ENCODE results near the gene TBC1D10A.

The TBC1D10A gene

DNA sequence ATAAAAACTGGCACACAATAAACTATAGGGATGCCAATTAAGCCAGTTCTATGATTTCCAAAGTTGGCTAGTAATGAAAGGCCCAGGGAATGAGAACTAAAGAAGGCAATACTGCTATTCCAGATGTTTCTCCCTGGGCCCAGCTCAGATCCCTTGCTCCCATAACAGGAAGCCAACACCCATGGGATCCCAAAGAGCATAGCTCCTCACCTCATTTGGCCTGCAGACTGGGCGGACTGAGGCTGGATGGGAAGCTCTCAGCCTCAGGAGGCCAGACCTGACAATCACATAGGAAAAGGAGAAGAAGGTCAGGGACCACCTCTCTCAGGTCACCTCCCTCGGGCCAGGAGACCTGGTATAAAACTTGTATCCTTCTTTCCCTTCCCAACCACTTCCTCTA, 5.3 kb downstream of the TBC1D10A start:
- H3K9ac ChIP-seq (ENCODE audit: low read depth, low read length) = no peak overlapping the region
- H3K36me3 ChIP-seq (ENCODE audit: insufficient read depth, low read length) = 0 out of 2 replicates have a peak, but pooled peaks cover 3% of the 10 kb centered on the region
- H3K4me1 ChIP-seq (ENCODE audit: insufficient read depth, low read length) = peaks cover 9% of the 10 kb centered on the region; the same call in 1 of the 2 replicates
- no peaks in the 10 kb centered on the region for H3K9me3 ChIP-seq (ENCODE audit: control insufficient read depth, insufficient read depth, low read length)

GRCh38 chr22:30320021-30320556, 6.7 kb downstream of the TBC1D10A start:
- H3K4me1 ChIP-seq (ENCODE audit: insufficient read depth, low read length) = peaks cover 7% of the 10 kb centered on the region; the same call in 1 of the 2 replicates
- no peaks in the 10 kb centered on the region for H3K9me3 ChIP-seq (ENCODE audit: control insufficient read depth, insufficient read depth, low read length)
- H3K36me3 ChIP-seq (ENCODE audit: insufficient read depth, low read length) = 0 out of 2 replicates have a peak, but pooled peaks cover 3% of the 10 kb centered on the region
- no peak overlapping the region for H3K9ac ChIP-seq (ENCODE audit: low read depth, low read length)

- Histone ChIP-seq H3K9me3 (ENCODE audit: control insufficient read depth, insufficient read depth, low read length) (no peaks in the 10 kb centered on the region), H3K36me3 (ENCODE audit: insufficient read depth, low read length) (0 out of 2 replicates have a peak, but pooled peaks cover 3% of the 10 kb centered on the region), H3K9ac (ENCODE audit: low read depth, low read length) (no peak overlapping the region), H3K4me1 (ENCODE audit: insufficient read depth, low read length) (peaks cover 12% of the 10 kb centered on the region; the same call in 1 of the 2 replicates)
These were observed 7.8 kb downstream of the TBC1D10A start for GRCh38 chr22:30318799-30319419.

DNA sequence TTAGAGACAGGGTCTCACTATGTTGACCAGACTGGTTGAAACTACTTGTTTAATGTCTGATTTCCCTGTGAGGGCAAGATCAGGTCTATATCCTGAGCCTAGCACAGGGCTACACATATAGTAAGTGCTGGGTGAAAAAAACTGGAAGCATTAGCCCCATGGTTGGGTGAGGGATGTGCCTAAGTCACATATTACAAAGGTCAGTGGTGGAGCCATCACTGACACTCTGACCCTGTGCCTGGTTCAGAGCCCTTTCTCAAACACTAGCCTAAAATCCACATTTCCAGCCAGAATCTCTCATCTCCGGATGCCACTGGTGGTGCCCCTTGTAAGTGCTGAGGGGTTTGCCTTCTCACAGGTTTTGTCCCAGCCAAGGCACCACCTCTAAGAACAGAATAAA, 9.0 kb downstream of the TBC1D10A start:
- no peaks in the 10 kb centered on the region for H3K9me3 ChIP-seq (ENCODE audit: control insufficient read depth, insufficient read depth, low read length)
- H3K36me3 ChIP-seq (ENCODE audit: insufficient read depth, low read length) = 0 out of 2 replicates have a peak, but pooled peaks cover 3% of the 10 kb centered on the region
- H3K9ac ChIP-seq (ENCODE audit: low read depth, low read length) = no peak overlapping the region
- peaks cover 12% of the 10 kb centered on the region; the same call in 1 of the 2 replicates for H3K4me1 ChIP-seq (ENCODE audit: insufficient read depth, low read length)

- Histone ChIP-seq H3K9me3 (ENCODE audit: control insufficient read depth, insufficient read depth, low read length) (no peaks in the 10 kb centered on the region), H3K4me1 (ENCODE audit: insufficient read depth, low read length) (peaks cover 16% of the 10 kb centered on the region), H3K9ac (ENCODE audit: low read depth, low read length) (no peak overlapping the region), H3K36me3 (ENCODE audit: insufficient read depth, low read length) (0 out of 2 replicates have a peak, but pooled peaks cover 3% of the 10 kb centered on the region)
These were observed 10.7 kb downstream of the TBC1D10A start for GRCh38 chr22:30315962-30316576.

- Histone ChIP-seq H3K36me3 (ENCODE audit: insufficient read depth, low read length) (0 out of 2 replicates have a peak, but pooled peaks cover 2% of the 10 kb centered on the region), H3K9ac (ENCODE audit: low read depth, low read length) (no peak overlapping the region), H3K4me1 (ENCODE audit: insufficient read depth, low read length) (peaks cover 24% of the 10 kb centered on the region), H3K9me3 (ENCODE audit: control insufficient read depth, insufficient read depth, low read length) (no peaks in the 10 kb centered on the region)
These were observed 11.8 kb downstream of the TBC1D10A start for GRCh38 chr22:30314915-30315314.

GRCh38 chr22:30313527-30314363, 13.0 kb downstream of the TBC1D10A start:
- Histone ChIP-seq H3K4me1 (ENCODE audit: insufficient read depth, low read length) (peaks cover 24% of the 10 kb centered on the region), H3K9me3 (ENCODE audit: control insufficient read depth, insufficient read depth, low read length) (no peaks in the 10 kb centered on the region), H3K9ac (ENCODE audit: low read depth, low read length) (no peak overlapping the region), H3K36me3 (ENCODE audit: insufficient read depth, low read length) (no peaks in the 10 kb centered on the region)

- H3K4me1 ChIP-seq (ENCODE audit: insufficient read depth, low read length) = peaks cover 24% of the 10 kb centered on the region
- H3K36me3 ChIP-seq (ENCODE audit: insufficient read depth, low read length) = no peaks in the 10 kb centered on the region
- no peak overlapping the region for H3K9ac ChIP-seq (ENCODE audit: low read depth, low read length)
- no peaks in the 10 kb centered on the region for H3K9me3 ChIP-seq (ENCODE audit: control insufficient read depth, insufficient read depth, low read length)
These were observed 14.7 kb downstream of the TBC1D10A start for GRCh38 chr22:30312053-30312452.

- no peaks in the 10 kb centered on the region for H3K36me3 ChIP-seq (ENCODE audit: insufficient read depth, low read length)
- peaks cover 24% of the 10 kb centered on the region for H3K4me1 ChIP-seq (ENCODE audit: insufficient read depth, low read length)
- H3K9ac ChIP-seq (ENCODE audit: low read depth, low read length) = no peak overlapping the region
- no peaks in the 10 kb centered on the region for H3K9me3 ChIP-seq (ENCODE audit: control insufficient read depth, insufficient read depth, low read length)
These were observed 15.6 kb downstream of the TBC1D10A start for GRCh38 chr22:30310881-30311771.

DNA sequence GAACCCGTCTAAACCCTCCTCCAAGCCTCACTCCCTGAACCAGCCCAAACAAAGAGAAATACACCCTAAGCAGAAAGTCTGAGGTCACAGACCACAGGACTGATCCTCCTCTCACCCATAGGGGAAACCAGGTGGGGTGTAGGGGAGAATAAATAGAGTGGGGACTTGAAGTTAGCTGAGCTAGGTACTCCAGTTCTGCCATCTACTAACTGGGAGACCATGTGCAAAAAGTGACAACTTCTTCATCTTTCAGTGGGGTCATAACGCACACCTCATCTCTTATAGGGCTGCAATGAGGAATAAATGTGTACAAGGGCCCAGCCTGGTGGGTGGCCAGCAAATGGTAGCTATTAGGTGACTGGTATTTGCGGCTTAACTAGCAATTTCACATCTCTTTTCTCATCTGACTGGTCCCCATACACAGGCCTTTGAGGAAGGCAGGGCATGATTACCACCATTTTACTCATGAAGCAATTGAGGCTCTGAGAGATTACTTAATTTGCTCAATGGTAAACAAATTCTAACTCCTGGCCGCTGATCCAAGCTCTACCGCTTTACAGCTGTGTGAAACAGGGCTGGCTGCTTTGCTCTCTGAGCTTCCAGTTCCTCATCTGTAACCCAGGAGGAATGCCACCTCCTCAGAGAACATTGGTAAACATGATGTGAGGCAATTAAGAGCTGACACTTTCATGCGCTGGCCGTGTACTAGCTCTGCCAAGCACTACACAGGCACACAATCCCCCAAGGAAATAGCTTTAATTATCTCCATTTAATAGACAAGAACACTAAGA, 16.6 kb downstream of the TBC1D10A start:
- no peak overlapping the region for H3K9ac ChIP-seq (ENCODE audit: low read depth, low read length)
- H3K9me3 ChIP-seq (ENCODE audit: control insufficient read depth, insufficient read depth, low read length) = no peaks in the 10 kb centered on the region
- H3K4me1 ChIP-seq (ENCODE audit: insufficient read depth, low read length) = peaks cover 18% of the 10 kb centered on the region

GRCh38 chr22:30308518-30309230, 18.1 kb downstream of the TBC1D10A start:
- Histone ChIP-seq H3K4me1 (ENCODE audit: insufficient read depth, low read length) (peaks cover 12% of the 10 kb centered on the region), H3K36me3 (ENCODE audit: insufficient read depth, low read length) (no peaks in the 10 kb centered on the region), H3K9ac (ENCODE audit: low read depth, low read length) (no peak overlapping the region), H3K9me3 (ENCODE audit: control insufficient read depth, insufficient read depth, low read length) (no peaks in the 10 kb centered on the region)

More for the DNA sequence above, 16.6 kb downstream of the TBC1D10A start:
- no peaks in the 10 kb centered on the region for H3K36me3 ChIP-seq (ENCODE audit: insufficient read depth, low read length)

- no peaks in the 10 kb centered on the region for H3K36me3 ChIP-seq (ENCODE audit: insufficient read depth, low read length)
- H3K4me1 ChIP-seq (ENCODE audit: insufficient read depth, low read length) = peaks cover 12% of the 10 kb centered on the region
- H3K9ac ChIP-seq (ENCODE audit: low read depth, low read length) = no peak overlapping the region
- no peaks in the 10 kb centered on the region for H3K9me3 ChIP-seq (ENCODE audit: control insufficient read depth, insufficient read depth, low read length)
These were observed 18.6 kb downstream of the TBC1D10A start for GRCh38 chr22:30308093-30308492.
